Neural cell (in vitro differentiated cells): ENCODE measurements around the gene KMT5C. TPM values are rescaled to one million over a fixed set of nuclear protein-coding genes. Genes with fewer than 3 reads are reported as not detected.

ENCODE experiments used
- H2AFZ ChIP-seq: fragments of 200-600, 300-800 bp; sonication (generic), shearing (Covaris generic); 2 replicates; pipeline ENCODE4 v1.6.0; 2014; ENCODE audit warnings: low read depth, mild to moderate bottlenecking, antibody characterized with exemption, low read length, moderate library complexity
- H3F3A ChIP-seq: fragments of 200-600 bp; shearing (Covaris generic); 2 replicates; pipeline ENCODE4 v1.6.1; 2016; ENCODE audit warnings: mild to moderate bottlenecking, moderate library complexity, mixed read lengths, antibody characterized with exemption, low read length; ENCODE audit not compliant: insufficient read depth, poor library complexity, severe bottlenecking
- H3K27ac ChIP-seq: fragments of 200-600, 300-800 bp; sonication (generic), shearing (Covaris generic); 2 replicates; pipeline ENCODE4 v1.5.1; 2014; ENCODE audit warnings: mild to moderate bottlenecking, low read length, moderate library complexity
- H3K27me3 ChIP-seq: fragments of 300-800, 200-600 bp; sonication (generic), shearing (Covaris generic); 2 replicates; pipeline ENCODE4 v1.6.0; 2014; ENCODE audit warnings: mild to moderate bottlenecking, low read depth, low read length, moderate library complexity; ENCODE audit not compliant: insufficient read depth
- H3K36me3 ChIP-seq: fragments of 300-800, 200-600 bp; sonication (generic), shearing (Covaris generic); 2 replicates; pipeline ENCODE4 v1.5.1; 2014; ENCODE audit warnings: mild to moderate bottlenecking, antibody characterized with exemption, low read length, moderate library complexity; ENCODE audit not compliant: insufficient read depth
- H3K4me2 ChIP-seq: fragments of 300-800, 200-600 bp; sonication (generic), shearing (Covaris generic); 2 replicates; pipeline ENCODE4 v1.6.0; 2014; ENCODE audit warnings: mild to moderate bottlenecking, low read length
- H3K4me3 ChIP-seq: fragments of 300-800, 200-600 bp; sonication (generic), shearing (Covaris generic); 2 replicates; pipeline ENCODE4 v1.5.1; 2014; ENCODE audit warnings: mild to moderate bottlenecking, low read length, moderate library complexity
- H3K79me2 ChIP-seq: fragments of 200-600 bp; shearing (Covaris generic); replicated peaks from 2 replicates; pipeline ENCODE4 v1.6.0; 2014; ENCODE audit warnings: mild to moderate bottlenecking, low read length, moderate library complexity; ENCODE audit not compliant: insufficient read depth
- H3K9ac ChIP-seq: fragments of 300-800, 200-600 bp; sonication (generic), shearing (Covaris generic); 2 replicates; pipeline ENCODE4 v1.6.1; 2016; ENCODE audit warnings: mild to moderate bottlenecking, low read length, mixed read lengths
- H3K9me2 ChIP-seq: fragments of 200-600 bp; shearing (Covaris generic); 2 replicates; pipeline ENCODE4 v1.6.1; 2016; ENCODE audit warnings: mild to moderate bottlenecking, low read length, mixed read lengths; ENCODE audit not compliant: insufficient read depth
- H3K9me3 ChIP-seq: fragments of 200-600, 300-800 bp; sonication (generic), shearing (Covaris generic); 2 replicates; pipeline ENCODE4 v1.6.1; 2016; ENCODE audit warnings: mild to moderate bottlenecking, mixed run types, low read length, moderate library complexity, mixed read lengths
- H4K20me1 ChIP-seq: fragments of 200-600 bp; shearing (Covaris generic); 2 replicates; pipeline ENCODE4 v1.6.1; 2016; ENCODE audit warnings: mild to moderate bottlenecking, mixed run types; ENCODE audit not compliant: insufficient read depth
- EP300 ChIP-seq: fragments of 450-650 bp; conservative IDR thresholded peaks from 2 replicates; pipeline ENCODE4 v1.6.1; 2014; ENCODE audit warnings: antibody characterized with exemption, mild to moderate bottlenecking, moderate library complexity; ENCODE audit not compliant: poor library complexity, severe bottlenecking
- EZH2 ChIP-seq: fragments of 200-600, 300-800 bp; shearing (Covaris generic), sonication (generic); IDR thresholded peaks from 2 replicates; pipeline ENCODE4 v1.6.1; 2014; ENCODE audit warnings: antibody characterized with exemption, low read length, borderline replicate concordance, mild to moderate bottlenecking; ENCODE audit not compliant: insufficient read depth, poor library complexity, severe bottlenecking
- MXI1 ChIP-seq: fragments of 450-650 bp; conservative IDR thresholded peaks from 2 replicates; pipeline ENCODE4 v1.6.1; 2014; ENCODE audit warnings: antibody characterized with exemption, mild to moderate bottlenecking; ENCODE audit not compliant: poor library complexity, severe bottlenecking
- POLR2AphosphoS5 ChIP-seq: IDR thresholded peaks from 2 replicates; pipeline ENCODE4 v1.6.1; 2012
- RAD21 ChIP-seq: fragments of 450-650 bp; conservative IDR thresholded peaks from 2 replicates; pipeline ENCODE4 v1.6.1; 2014; ENCODE audit warnings: antibody characterized with exemption, mild to moderate bottlenecking, moderate library complexity
- SMC3 ChIP-seq: fragments of 450-650 bp; conservative IDR thresholded peaks from 2 replicates; pipeline ENCODE4 v1.6.1; 2014; ENCODE audit warnings: antibody characterized with exemption, mild to moderate bottlenecking, moderate library complexity; ENCODE audit not compliant: poor library complexity
- TAF1 ChIP-seq: IDR thresholded peaks from 2 replicates; pipeline ENCODE4 v1.6.1; 2012; ENCODE audit warnings: low read depth
- polyA plus RNA-seq: library from polyadenylated mRNA; depleted of rRNA; stranded (reverse); fragments of >200 nt; gene quantifications from 2 replicates; pipeline ENCODE4 v1.2.3, GENCODE V29; 2014
- TF ChIP-seq, protein P1 (sequence below): IDR thresholded peaks from 2 replicates; pipeline ENCODE4 v1.6.1; 2012; ENCODE audit warnings: borderline replicate concordance
- TF ChIP-seq, protein P2 (sequence below): fragments of 450-650 bp; IDR thresholded peaks from 2 replicates; pipeline ENCODE4 v1.5.1; 2014; ENCODE audit warnings: antibody characterized with exemption, mild to moderate bottlenecking, moderate library complexity; ENCODE audit not compliant: poor library complexity, severe bottlenecking

The KMT5C gene
- polyA plus RNA-seq, 1 donor from 2014 or later: 50.9 TPM

DNA sequence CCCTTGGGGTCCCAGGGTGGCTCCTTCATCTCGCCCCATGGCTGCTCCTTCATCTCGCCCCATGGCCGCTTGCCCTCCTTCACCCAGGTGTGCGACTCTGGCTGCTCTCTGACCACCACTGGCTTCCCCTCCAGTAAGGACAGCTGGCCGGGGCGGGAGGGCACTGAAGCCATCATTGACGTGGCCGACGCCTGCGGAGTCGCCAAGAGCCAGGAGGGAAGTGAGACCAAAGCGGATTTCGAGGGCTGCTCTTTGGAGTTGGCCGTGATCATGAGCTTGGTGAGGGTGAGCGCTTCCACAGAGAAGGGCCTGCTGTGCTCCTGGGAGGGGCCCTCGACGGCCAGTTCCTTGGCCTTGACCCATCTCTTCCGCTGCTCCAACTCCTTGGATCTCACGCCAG is 18.8 kb downstream of the KMT5C start:
- no peak overlapping the region for H3K9ac ChIP-seq
- TF ChIP-seq EZH2: no peak
- no peak for TF ChIP-seq EP300
- TF ChIP-seq POLR2AphosphoS5: no peak
- TF ChIP-seq, protein P1, sequence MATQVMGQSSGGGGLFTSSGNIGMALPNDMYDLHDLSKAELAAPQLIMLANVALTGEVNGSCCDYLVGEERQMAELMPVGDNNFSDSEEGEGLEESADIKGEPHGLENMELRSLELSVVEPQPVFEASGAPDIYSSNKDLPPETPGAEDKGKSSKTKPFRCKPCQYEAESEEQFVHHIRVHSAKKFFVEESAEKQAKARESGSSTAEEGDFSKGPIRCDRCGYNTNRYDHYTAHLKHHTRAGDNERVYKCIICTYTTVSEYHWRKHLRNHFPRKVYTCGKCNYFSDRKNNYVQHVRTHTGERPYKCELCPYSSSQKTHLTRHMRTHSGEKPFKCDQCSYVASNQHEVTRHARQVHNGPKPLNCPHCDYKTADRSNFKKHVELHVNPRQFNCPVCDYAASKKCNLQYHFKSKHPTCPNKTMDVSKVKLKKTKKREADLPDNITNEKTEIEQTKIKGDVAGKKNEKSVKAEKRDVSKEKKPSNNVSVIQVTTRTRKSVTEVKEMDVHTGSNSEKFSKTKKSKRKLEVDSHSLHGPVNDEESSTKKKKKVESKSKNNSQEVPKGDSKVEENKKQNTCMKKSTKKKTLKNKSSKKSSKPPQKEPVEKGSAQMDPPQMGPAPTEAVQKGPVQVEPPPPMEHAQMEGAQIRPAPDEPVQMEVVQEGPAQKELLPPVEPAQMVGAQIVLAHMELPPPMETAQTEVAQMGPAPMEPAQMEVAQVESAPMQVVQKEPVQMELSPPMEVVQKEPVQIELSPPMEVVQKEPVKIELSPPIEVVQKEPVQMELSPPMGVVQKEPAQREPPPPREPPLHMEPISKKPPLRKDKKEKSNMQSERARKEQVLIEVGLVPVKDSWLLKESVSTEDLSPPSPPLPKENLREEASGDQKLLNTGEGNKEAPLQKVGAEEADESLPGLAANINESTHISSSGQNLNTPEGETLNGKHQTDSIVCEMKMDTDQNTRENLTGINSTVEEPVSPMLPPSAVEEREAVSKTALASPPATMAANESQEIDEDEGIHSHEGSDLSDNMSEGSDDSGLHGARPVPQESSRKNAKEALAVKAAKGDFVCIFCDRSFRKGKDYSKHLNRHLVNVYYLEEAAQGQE: no peak
- no peak for TF ChIP-seq MXI1
- no peak for TF ChIP-seq SMC3
- no peak for TF ChIP-seq TAF1
- TF ChIP-seq RAD21: no peak
- TF ChIP-seq, protein P2, sequence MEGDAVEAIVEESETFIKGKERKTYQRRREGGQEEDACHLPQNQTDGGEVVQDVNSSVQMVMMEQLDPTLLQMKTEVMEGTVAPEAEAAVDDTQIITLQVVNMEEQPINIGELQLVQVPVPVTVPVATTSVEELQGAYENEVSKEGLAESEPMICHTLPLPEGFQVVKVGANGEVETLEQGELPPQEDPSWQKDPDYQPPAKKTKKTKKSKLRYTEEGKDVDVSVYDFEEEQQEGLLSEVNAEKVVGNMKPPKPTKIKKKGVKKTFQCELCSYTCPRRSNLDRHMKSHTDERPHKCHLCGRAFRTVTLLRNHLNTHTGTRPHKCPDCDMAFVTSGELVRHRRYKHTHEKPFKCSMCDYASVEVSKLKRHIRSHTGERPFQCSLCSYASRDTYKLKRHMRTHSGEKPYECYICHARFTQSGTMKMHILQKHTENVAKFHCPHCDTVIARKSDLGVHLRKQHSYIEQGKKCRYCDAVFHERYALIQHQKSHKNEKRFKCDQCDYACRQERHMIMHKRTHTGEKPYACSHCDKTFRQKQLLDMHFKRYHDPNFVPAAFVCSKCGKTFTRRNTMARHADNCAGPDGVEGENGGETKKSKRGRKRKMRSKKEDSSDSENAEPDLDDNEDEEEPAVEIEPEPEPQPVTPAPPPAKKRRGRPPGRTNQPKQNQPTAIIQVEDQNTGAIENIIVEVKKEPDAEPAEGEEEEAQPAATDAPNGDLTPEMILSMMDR: no peak

DNA sequence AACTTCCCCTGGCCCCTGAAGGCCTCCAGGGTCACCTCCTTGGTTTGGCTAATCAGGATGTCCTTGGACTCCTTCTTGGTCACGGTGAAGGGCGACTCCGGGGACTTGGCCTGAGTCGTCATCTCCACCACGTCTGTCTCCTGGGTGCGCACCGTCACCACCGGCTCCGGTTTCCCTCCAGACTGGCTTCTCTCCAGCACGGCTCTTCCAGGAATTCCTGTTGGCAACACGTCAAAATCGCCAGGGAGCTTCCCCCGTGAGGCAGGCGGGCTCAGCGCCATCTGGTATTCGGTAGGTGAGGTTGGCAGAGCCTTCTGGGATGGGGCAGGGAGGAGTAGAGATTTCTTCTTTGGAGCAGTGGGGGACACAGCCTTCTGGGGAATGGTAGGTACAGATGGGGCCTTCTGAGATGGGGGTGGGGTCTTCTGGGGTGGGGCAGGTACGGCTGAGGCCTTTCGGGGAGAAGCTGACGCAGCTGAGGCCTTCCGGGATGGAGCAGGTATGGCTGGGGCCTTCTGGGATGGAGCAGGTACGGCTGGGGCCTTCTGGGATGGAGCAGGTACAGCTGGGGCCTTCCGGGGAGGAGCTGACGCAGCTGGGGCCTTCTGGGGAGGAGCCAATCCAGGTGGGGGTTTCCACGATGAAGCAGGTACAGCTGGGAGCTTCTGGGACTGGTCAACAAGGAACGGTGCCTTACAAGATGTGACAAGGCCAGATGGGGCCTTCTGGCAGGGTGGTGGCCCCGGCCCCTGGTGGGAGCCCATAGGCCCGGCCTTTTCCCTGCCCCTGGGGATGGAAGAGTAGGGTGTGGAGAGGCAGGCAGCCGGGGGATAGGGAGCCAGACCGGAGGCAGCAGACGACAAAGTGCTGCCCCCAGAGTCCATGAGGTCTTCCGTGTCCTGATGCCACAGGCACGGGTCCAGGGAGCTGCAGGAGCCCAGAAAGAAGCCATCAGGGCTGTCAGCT is 19.6 kb downstream of the KMT5C start:
- TF ChIP-seq TAF1: no peak
- TF ChIP-seq, protein P1: no peak
- no peak for TF ChIP-seq MXI1
- TF ChIP-seq, protein P2: no peak
- no peak for TF ChIP-seq RAD21
- no peak for TF ChIP-seq POLR2AphosphoS5
- no peak for TF ChIP-seq SMC3
- TF ChIP-seq EP300: no peak
- no peak for TF ChIP-seq EZH2
- Histone ChIP-seq H3K9me3 (no peaks in the 10 kb centered on the region), H3K27me3 (peaks cover 23% of the 10 kb centered on the region), H3K79me2 (no peaks in the 10 kb centered on the region), H3K36me3 (no peaks in the 10 kb centered on the region), H3K27ac (no peak overlapping the region), H3K9ac (no peak overlapping the region), H2AFZ (no peak overlapping the region), H4K20me1 (no peaks in the 10 kb centered on the region), H3K4me2 (no peak overlapping the region), H3K4me3 (no peak overlapping the region), H3F3A (no peaks in the 10 kb centered on the region), H3K9me2 (no peaks in the 10 kb centered on the region)

More for the DNA sequence above, 18.8 kb downstream of the KMT5C start:
- Histone ChIP-seq H2AFZ (no peak overlapping the region), H3K27ac (no peak overlapping the region), H3K9me3 (no peaks in the 10 kb centered on the region), H3K79me2 (no peaks in the 10 kb centered on the region), H3K4me2 (no peak overlapping the region), H3K36me3 (no peaks in the 10 kb centered on the region), H3F3A (no peaks in the 10 kb centered on the region), H3K4me3 (no peak overlapping the region), H4K20me1 (no peaks in the 10 kb centered on the region), H3K9me2 (no peaks in the 10 kb centered on the region), H3K27me3 (peaks cover 30% of the 10 kb centered on the region)
